ENCODE data around the gene RPS6KA3. TPM values are rescaled to one million over a fixed set of nuclear protein-coding genes. Genes with fewer than 3 reads are reported as not detected.
"Not testable (repeated sequence)": the region's sequence is repeated elsewhere in the genome, so short reads cannot be mapped to it uniquely, and the experiment has no call there.

Gene RPS6KA3
- polyA plus RNA-seq, 1 of the 3 experiments (the other 2 are of a cell fraction), result 14.3 TPM

DNA sequence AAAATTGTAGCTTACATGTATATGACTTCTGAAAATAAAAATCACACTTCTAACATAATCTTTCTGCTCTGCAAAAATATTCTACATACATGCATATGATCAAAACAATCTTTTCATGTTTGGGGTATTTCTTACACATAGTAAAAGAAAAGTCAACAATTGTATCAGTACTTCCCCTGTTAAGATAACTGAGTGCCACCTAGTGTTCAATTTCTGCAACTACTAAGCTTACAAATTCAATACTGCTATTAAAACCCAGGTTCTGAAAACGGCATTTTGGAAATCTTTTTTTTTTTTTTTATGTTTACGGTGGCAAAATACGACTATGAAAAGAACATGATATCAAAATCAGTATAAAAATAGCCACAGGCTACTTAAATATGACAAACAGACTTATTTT is 139.3 kb downstream of the RPS6KA3 start:
- H4K20me1 ChIP-seq (ENCODE audit: insufficient read depth), result peaks cover 13% of the 10 kb centered on the region; the same call in 1 of the 2 replicates
- H3K9me3 ChIP-seq; POLR2A ChIA-PET; H2AFZ ChIP-seq (ENCODE audit: low read depth); H3K4me1 ChIP-seq (ENCODE audit: control insufficient read depth in 1 of 2, insufficient read depth in 2 of 2, low read depth in 1 of 2, low read length in 1 of 2); H3K4me2 ChIP-seq; H3K27ac ChIP-seq (ENCODE audit: low read depth in 2 of 2, low read length in 1 of 2); CTCF ChIA-PET; H3K9ac ChIP-seq; H3K4me3 ChIP-seq (ENCODE audit: low read depth in 2 of 2, low read length in 1 of 2); H3K79me2 ChIP-seq (ENCODE audit: insufficient read depth); DNase-seq; H3K27me3 ChIP-seq (ENCODE audit: insufficient read depth); H3K9me2 ChIP-seq: not testable (repeated sequence)
- TF ChIP-seq, protein P1, sequence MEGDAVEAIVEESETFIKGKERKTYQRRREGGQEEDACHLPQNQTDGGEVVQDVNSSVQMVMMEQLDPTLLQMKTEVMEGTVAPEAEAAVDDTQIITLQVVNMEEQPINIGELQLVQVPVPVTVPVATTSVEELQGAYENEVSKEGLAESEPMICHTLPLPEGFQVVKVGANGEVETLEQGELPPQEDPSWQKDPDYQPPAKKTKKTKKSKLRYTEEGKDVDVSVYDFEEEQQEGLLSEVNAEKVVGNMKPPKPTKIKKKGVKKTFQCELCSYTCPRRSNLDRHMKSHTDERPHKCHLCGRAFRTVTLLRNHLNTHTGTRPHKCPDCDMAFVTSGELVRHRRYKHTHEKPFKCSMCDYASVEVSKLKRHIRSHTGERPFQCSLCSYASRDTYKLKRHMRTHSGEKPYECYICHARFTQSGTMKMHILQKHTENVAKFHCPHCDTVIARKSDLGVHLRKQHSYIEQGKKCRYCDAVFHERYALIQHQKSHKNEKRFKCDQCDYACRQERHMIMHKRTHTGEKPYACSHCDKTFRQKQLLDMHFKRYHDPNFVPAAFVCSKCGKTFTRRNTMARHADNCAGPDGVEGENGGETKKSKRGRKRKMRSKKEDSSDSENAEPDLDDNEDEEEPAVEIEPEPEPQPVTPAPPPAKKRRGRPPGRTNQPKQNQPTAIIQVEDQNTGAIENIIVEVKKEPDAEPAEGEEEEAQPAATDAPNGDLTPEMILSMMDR (IDR thresholded peaks at IDR 0.05), result 0 out of 2 replicates have a peak, but pooled peaks have one; percentile 26
- peak; percentile 8; the same call in 1 of the 2 replicates for TF ChIP-seq RAD21 (IDR thresholded peaks at IDR 0.05; ENCODE audit: low read length)
- H3K36me3 ChIP-seq (replicated peaks in 1 of 2; ENCODE audit: control insufficient read depth in 1 of 2, insufficient read depth in 2 of 2, low read length in 1 of 2), result peaks cover 57 to 62% of the 10 kb centered on the region in 2 experiments
- 4% methylated on average over 3 of the region's 3 CpGs for WGBS (ENCODE audit: low lambda C conversion rate)
- peaks cover 50% of the 10 kb centered on the region for H3F3A ChIP-seq (replicated peaks; ENCODE audit: insufficient read depth)

GRCh38 chrX:20126833-20127232 is 139.9 kb downstream of the RPS6KA3 start:
- H3K36me3 ChIP-seq (replicated peaks in 1 of 2; ENCODE audit: control insufficient read depth in 1 of 2, insufficient read depth in 2 of 2, low read length in 1 of 2), result peaks cover 51 to 55% of the 10 kb centered on the region in 2 experiments
- H3K9me2 ChIP-seq; H3K27ac ChIP-seq (ENCODE audit: low read depth in 2 of 2, low read length in 1 of 2); H3K4me1 ChIP-seq (ENCODE audit: control insufficient read depth in 1 of 2, insufficient read depth in 2 of 2, low read depth in 1 of 2, low read length in 1 of 2); H2AFZ ChIP-seq (ENCODE audit: low read depth); DNase-seq; H3K4me3 ChIP-seq (ENCODE audit: low read depth in 2 of 2, low read length in 1 of 2); H3K79me2 ChIP-seq (ENCODE audit: insufficient read depth); H3K27me3 ChIP-seq (ENCODE audit: insufficient read depth); H3K9me3 ChIP-seq; H3K4me2 ChIP-seq; CTCF ChIA-PET; POLR2A ChIA-PET; H3K9ac ChIP-seq: not testable (repeated sequence)
- peaks cover 13% of the 10 kb centered on the region; the same call in 1 of the 2 replicates for H4K20me1 ChIP-seq (ENCODE audit: insufficient read depth)
- 79% methylated on average over 1 of the region's 1 CpG for WGBS (ENCODE audit: low lambda C conversion rate)
- peaks cover 48% of the 10 kb centered on the region for H3F3A ChIP-seq (replicated peaks; ENCODE audit: insufficient read depth)

- H3F3A ChIP-seq (replicated peaks; ENCODE audit: insufficient read depth), result peaks cover 33% of the 10 kb centered on the region
- H3K79me2 ChIP-seq (ENCODE audit: insufficient read depth), result no peaks in the 10 kb centered on the region
- no peaks in the 10 kb centered on the region for H3K9me3 ChIP-seq
- no peaks in the 10 kb centered on the region for H3K4me1 ChIP-seq (ENCODE audit: control insufficient read depth in 1 of 2, insufficient read depth in 2 of 2, low read depth in 1 of 2, low read length in 1 of 2)
- no peaks in the 10 kb centered on the region for H3K9me2 ChIP-seq
- H2AFZ ChIP-seq (ENCODE audit: low read depth), result no peak overlapping the region
- CTCF ChIA-PET, result interaction anchor here (1.5 kb wide), 1 partner anchor 753 kb away, joined by 3 read pairs; no protein-coding TSS in a partner anchor
- no peak for DNase-seq
- peaks cover 38 to 41% of the 10 kb centered on the region in 2 experiments for H3K36me3 ChIP-seq (replicated peaks in 1 of 2; ENCODE audit: control insufficient read depth in 1 of 2, insufficient read depth in 2 of 2, low read length in 1 of 2)
- H4K20me1 ChIP-seq (ENCODE audit: insufficient read depth), result peaks cover 13% of the 10 kb centered on the region; the same call in 1 of the 2 replicates
- POLR2A ChIA-PET, result no interaction called here
- H3K27me3 ChIP-seq (ENCODE audit: insufficient read depth), result no peaks in the 10 kb centered on the region
- H3K4me3 ChIP-seq (ENCODE audit: low read depth in 2 of 2, low read length in 1 of 2), result no peak overlapping the region
- H3K4me2 ChIP-seq, result no peak overlapping the region
- no peak for TF ChIP-seq EP300 (IDR thresholded peaks at IDR 0.05; ENCODE audit: borderline replicate concordance in 1 of 2, low read depth in 1 of 2, low read length in 1 of 2)
- no peak for TF ChIP-seq RAD21 (IDR thresholded peaks at IDR 0.05; ENCODE audit: low read length)
- no peak overlapping the region for H3K27ac ChIP-seq (ENCODE audit: low read depth in 2 of 2, low read length in 1 of 2)
- no peak overlapping the region for H3K9ac ChIP-seq
Measured at GRCh38 chrX:20124964-20125363, 141.7 kb downstream of the RPS6KA3 start.

Measured in SK-N-SH (cell line).